Measurements from ENCODE around the gene TBC1D1.

DNA sequence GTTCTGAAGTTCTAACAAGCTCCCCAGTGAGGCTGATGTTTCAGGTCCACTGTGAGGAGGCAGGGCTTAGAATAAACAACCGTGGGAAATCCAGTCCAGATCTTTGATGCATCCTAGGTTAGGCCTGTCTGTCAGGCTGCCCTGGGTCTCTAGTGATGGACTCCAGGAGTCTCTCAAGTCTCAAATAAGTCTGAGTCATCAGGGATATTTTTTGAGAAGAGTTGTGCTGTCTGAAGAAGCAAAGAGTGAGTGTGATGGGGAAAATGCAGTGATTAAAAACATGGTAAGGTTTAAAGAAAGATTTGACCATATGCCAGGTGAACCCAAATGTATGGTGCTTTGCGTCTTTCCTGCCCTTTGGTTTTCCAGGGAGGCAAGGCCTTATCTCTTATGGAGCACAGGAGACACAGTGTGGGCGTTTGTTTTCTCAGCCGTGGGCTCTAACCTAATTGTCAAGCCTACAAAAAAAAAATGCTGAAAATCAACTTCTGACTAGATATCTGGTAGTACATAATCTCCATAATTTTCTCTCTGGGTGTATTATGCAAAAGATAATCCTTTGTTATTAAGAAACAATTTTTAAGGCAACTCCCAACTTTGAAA is 170.0 kb downstream of the TBC1D1 start:
- TF ChIP-seq, protein P1, sequence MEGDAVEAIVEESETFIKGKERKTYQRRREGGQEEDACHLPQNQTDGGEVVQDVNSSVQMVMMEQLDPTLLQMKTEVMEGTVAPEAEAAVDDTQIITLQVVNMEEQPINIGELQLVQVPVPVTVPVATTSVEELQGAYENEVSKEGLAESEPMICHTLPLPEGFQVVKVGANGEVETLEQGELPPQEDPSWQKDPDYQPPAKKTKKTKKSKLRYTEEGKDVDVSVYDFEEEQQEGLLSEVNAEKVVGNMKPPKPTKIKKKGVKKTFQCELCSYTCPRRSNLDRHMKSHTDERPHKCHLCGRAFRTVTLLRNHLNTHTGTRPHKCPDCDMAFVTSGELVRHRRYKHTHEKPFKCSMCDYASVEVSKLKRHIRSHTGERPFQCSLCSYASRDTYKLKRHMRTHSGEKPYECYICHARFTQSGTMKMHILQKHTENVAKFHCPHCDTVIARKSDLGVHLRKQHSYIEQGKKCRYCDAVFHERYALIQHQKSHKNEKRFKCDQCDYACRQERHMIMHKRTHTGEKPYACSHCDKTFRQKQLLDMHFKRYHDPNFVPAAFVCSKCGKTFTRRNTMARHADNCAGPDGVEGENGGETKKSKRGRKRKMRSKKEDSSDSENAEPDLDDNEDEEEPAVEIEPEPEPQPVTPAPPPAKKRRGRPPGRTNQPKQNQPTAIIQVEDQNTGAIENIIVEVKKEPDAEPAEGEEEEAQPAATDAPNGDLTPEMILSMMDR (conservative IDR thresholded peaks at IDR 0.05; ENCODE audit: low read depth, low read length): no peak
- no peak for TF ChIP-seq EZH2 (IDR thresholded peaks at IDR 0.05; ENCODE audit: borderline replicate concordance, low read depth, low read length, poor library complexity, severe bottlenecking)
